KOPT-K1 (cell line): ENCODE data around the gene STXBP6.
"Not testable (repeated sequence)": the region's sequence is repeated elsewhere in the genome, so short reads cannot be mapped to it uniquely, and the experiment has no call there.

Experiments
- H3K27ac ChIP-seq: fragments of 200-600 bp; sonication (generic); 2 replicates; pipeline ENCODE4 v1.5.1; 2016; ENCODE audit warnings: antibody characterized with exemption, mild to moderate bottlenecking, low read depth, low read length; ENCODE audit not compliant: poor library complexity, severe bottlenecking
- H3K36me3 ChIP-seq: fragments of 200-600 bp; sonication (generic); 2 replicates; pipeline ENCODE4 v1.5.1; 2017; ENCODE audit warnings: antibody characterized with exemption, mild to moderate bottlenecking, low read length, moderate library complexity; ENCODE audit not compliant: insufficient read depth
- H3K9me3 ChIP-seq: fragments of 200-600 bp; sonication (generic); 2 replicates; pipeline ENCODE4 v1.5.1; 2017; ENCODE audit warnings: antibody characterized with exemption, low read length, mild to moderate bottlenecking; ENCODE audit not compliant: insufficient read depth, poor library complexity, severe bottlenecking

STXBP6 gene

DNA sequence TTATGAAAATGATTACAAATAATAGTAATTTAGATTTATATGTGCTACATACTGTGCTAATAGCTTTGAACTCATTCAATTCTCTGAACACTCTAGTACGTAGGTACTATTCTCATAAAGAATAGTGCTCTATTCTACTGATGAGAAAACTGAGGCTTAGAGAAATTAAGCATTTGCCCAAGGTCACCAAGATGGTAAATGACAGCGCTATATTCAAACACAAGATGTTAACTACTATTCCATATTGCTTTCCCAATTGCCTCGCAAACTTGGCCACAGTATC, 233.1 kb downstream of the STXBP6 start:
- no peaks in the 10 kb centered on the region for H3K36me3 ChIP-seq
- no peak overlapping the region for H3K27ac ChIP-seq
- no peaks in the 10 kb centered on the region for H3K9me3 ChIP-seq

DNA sequence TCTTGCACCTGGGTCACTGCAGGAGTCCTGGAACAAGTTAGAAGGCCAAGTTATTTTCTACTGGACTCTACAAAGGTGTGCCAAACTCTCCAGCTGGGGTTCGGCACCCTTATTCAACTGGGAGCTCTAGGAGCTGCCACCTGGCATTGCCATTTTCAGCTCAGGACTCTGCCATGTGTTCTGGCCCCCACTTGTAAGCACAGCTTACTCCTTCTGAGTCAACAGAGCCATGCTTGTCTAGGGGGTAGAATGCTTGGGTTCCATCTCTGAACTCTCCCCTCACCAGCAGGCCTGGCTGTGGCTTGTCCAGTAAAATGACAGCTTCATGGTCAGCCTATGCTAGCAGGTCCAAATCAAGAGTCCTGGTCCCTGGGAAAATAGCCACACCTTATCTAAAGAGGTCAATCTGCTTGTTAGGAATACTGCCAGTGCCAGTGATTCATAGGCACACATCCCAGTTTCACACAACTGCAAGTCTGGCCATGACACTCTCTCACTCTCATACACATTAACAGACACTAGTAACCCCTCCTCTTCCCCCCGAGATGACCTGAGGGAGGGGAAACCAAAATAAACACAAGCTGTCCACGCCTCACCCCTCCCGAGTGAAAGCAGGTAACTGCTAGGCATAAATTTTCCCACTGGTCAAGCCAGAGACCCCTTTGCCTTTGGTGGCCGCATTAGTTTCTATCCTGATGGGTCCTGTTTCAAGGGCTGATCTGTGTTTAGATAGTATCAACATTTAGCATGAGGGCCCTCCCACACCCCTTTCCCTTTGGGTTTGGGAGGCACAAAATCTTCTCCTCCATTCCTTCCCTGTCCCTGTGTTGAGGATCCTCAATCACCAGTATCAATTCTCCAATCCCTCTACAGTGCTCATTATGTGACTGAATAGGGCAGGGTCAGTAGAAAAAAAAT, 233.7 kb downstream of the STXBP6 start:
- no peaks in the 10 kb centered on the region for H3K36me3 ChIP-seq
- H3K27ac ChIP-seq = no peak overlapping the region
- no peaks in the 10 kb centered on the region for H3K9me3 ChIP-seq

DNA sequence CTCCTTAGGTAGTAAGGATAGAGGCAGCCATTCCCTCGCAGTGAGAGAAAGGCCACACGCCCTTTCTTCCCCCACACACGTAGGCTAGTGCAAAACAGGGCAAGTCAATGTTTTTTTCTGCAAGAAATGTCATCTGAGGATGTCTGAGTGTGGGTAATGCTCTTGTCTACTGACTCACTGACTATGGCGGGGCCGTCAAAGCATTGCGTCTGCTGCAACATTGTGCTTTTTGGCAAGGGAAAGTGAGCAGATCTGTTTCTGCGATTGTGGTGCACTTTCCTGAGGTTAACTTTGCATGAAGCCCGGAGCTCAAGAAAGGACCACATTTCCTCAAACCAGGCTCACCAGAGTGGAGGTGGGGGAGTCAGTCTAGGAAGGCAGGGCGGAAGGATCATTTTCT, 234.4 kb downstream of the STXBP6 start:
- no peaks in the 10 kb centered on the region for H3K9me3 ChIP-seq
- H3K36me3 ChIP-seq = no peaks in the 10 kb centered on the region
- H3K27ac ChIP-seq = no peak overlapping the region

DNA sequence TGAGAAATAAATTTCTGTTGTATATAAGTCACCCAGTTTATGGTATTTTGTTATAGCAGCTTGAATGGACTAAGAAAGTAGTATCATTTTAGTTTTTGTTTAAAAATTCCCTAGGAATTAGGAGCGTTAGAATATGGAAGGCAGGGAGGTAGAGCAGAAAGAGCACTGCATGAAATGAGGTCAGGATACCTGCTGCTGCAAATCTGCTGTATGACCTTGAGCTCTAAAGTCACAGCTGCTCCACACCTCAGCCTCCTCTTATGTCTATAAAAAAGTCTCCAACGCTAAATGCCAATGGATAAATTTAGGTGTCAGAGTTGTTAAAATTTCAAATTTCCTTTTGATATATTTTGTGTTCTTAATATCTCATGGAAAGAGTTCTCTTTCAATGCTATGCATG, 235.0 kb downstream of the STXBP6 start:
- Histone ChIP-seq H3K9me3 (no peaks in the 10 kb centered on the region), H3K27ac (no peak overlapping the region), H3K36me3 (no peaks in the 10 kb centered on the region)

- Histone ChIP-seq H3K27ac (no peak overlapping the region), H3K36me3 (no peaks in the 10 kb centered on the region), H3K9me3 (no peaks in the 10 kb centered on the region)
These were observed 235.6 kb downstream of the STXBP6 start for GRCh38 chr14:24814346-24814745.

DNA sequence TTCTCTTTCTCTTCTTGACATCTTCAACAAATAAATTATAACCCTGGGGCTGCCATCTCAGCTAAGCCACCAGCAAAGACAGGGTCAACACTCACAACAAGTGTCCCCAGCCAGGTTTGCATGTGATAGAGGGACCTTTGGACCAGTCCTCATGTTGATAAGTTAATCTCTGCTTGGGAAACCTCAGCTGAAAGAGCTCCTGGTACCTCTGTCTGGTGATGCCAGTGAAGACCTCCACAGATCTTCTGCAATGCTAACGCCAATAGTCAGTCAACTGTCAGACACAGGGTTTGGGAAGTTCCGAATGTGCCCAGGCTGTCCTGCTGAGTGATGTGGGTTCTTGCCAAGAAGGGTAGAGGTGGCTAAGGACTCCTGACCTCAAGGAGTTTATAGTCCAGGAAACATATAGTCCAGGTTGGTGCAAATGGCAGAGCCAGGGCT, 236.1 kb downstream of the STXBP6 start:
- no peaks in the 10 kb centered on the region for H3K9me3 ChIP-seq
- no peaks in the 10 kb centered on the region for H3K36me3 ChIP-seq
- no peak overlapping the region for H3K27ac ChIP-seq

GRCh38 chr14:24813089-24813815, 236.7 kb downstream of the STXBP6 start:
- no peak overlapping the region for H3K27ac ChIP-seq
- H3K36me3 ChIP-seq = no peaks in the 10 kb centered on the region
- H3K9me3 ChIP-seq = no peaks in the 10 kb centered on the region

DNA sequence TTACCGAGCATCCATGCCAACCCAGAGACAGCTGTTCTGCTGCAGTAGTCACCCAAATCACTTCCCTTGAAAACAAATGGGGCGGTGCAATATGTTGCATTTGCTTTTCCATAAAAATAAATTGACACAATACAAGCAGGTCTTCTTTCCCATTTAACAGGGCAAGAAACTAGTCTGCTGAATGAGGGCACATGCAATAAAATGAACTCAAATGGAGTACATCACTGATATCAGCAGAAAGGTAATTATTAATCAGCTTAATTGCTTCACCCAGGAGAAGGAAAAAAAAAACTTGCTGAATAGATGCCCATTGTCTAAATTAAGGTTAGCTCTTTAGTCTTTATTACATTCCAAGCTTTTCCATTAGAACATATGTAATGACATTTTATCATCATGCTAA, 240.8 kb downstream of the STXBP6 start:
- no peaks in the 10 kb centered on the region for H3K36me3 ChIP-seq
- no peaks in the 10 kb centered on the region for H3K9me3 ChIP-seq
- H3K27ac ChIP-seq = no peak overlapping the region

DNA sequence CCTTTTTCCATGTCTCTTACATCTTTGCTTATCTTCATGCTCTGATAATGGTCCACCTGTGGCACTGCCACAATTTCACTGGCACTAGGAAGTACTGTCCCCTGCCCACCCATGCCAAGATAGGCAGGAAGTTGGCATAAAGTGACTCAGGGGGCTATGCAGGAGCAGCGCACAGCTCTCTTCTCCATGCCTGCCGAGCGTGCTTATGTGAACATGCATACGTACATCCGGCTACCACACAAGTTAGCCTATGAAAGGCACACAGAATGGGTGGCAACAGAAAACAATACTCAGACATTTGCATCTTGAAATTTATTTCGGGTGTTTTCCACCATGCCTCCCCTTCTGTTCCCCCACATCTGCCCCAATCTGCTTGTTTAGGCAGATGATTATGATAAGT, 241.5 kb downstream of the STXBP6 start:
- H3K36me3 ChIP-seq = no peaks in the 10 kb centered on the region
- H3K9me3 ChIP-seq = no peaks in the 10 kb centered on the region
- no peak overlapping the region for H3K27ac ChIP-seq

DNA sequence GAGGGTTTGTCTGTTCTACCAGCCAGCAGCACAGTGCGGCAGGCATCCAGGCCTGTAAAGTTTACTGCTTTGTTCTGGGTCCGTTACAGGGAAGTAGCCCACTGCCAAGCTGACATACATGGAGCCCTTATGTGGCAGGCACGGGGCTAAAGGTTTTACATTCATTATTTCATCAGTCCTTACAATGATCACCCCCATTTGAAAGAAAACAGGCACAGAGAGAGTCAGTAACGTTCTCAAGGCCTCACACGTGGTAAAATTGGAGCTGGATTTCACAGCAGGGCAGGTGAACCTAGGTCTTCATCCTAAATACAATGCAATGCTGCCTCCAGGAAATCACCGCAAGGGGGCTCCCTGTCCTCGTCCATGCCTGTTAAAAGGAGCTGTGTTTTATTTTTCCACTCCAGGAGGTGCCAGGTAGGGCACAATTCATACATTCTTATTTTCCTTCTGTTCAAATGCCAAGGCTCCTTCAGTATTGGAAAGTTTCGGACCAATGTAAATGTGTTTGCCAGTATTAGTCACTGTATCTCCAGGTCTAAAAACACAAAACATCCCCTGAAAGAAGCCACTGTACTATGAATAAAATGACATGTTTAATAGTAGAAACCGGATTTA, 243.8 kb downstream of the STXBP6 start:
- no peaks in the 10 kb centered on the region for H3K9me3 ChIP-seq
- no peak overlapping the region for H3K27ac ChIP-seq
- H3K36me3 ChIP-seq = no peaks in the 10 kb centered on the region

DNA sequence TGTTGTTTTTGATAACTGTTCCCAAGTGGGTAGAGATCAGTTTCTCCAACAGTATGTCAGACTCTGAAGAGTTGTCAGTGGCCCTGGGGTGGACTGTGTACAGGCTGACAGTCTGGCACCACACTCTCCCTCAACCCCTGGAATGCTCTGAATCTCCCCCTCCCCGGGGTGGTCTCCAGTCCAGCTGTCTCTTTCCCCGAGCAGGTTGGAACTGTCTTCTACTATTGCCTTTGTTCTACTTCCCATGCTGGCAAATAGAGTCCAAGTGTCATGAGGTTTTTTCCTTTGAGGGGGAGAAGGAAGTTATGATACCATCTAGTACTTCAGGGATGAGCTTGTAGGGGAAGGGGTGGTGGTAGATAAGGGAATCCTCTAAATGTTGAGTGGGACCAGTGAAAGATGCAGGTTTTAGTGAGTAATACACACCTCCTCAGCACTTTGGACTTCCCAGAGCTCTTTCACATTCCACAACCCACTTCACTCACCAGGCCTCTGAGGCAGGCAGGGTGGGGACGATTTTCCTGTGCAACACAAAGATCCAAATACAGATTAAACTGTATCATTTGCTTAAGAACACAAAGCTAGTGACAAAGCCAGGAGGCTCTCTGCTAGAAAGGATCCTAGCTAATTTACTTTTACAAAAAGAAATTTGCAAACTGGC, 245.3 kb downstream of the STXBP6 start:
- H3K9me3 ChIP-seq = no peaks in the 10 kb centered on the region
- no peak overlapping the region for H3K27ac ChIP-seq
- H3K36me3 ChIP-seq = no peaks in the 10 kb centered on the region

DNA sequence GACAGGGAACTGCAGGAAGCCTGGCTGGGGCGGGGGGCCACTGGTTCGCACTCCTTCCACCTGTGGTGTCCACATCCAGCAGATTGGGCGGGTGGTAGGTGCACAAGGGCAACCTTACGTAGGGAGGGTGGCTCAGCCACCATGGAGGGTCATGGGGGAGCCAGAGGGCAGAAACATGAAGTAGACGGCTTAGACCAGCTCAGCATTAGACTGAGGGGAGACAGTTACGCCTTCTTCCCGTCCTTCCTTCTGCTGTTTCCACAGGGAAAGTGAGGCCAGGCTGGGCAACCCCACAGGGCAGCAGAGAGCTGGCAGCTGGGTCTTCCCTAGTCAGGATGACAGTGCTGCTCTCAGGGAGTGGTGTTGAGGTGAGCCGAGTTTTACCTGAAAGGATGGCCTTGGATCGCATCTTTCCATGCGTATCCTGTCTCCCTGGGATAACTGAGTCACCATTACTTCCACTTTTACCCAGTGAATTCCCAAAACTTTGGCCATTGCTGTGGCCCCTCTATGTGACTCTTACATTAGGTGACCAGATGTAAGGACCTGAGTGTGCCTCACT, 245.9 kb downstream of the STXBP6 start:
- no peaks in the 10 kb centered on the region for H3K36me3 ChIP-seq
- H3K27ac ChIP-seq = no peak overlapping the region
- H3K9me3 ChIP-seq = no peaks in the 10 kb centered on the region

GRCh38 chr14:24803426-24803825, 246.5 kb downstream of the STXBP6 start:
- not testable (repeated sequence) for H3K27ac ChIP-seq, H3K36me3 ChIP-seq, H3K9me3 ChIP-seq

DNA sequence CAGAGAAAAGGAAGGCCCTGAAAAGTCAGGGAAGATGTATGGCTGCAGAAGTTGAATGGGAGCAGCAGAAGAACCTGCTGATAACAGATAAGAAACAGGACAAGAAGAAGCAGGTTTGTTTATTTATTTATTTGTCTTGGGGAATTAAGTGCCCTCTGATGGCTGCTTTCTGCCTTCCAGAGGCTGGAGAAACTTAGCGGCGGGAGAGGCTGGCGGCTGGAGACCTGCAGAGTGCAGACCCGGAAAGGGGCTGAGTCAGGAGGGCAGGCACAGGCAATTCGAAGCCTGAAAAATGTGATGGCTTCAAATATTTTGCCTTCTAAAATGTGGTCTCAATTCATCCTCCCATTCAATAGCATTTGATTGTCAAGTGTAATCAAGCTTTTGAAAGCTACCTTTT, 247.7 kb downstream of the STXBP6 start:
- H3K9me3 ChIP-seq = no peaks in the 10 kb centered on the region
- no peak overlapping the region for H3K27ac ChIP-seq
- H3K36me3 ChIP-seq = no peaks in the 10 kb centered on the region

- no peaks in the 10 kb centered on the region for H3K36me3 ChIP-seq
- H3K27ac ChIP-seq = no peak overlapping the region
These were observed 248.9 kb downstream of the STXBP6 start for GRCh38 chr14:24801024-24801423.

More at GRCh38 chr14:24801024-24801423, 248.9 kb downstream of the STXBP6 start:
- no peaks in the 10 kb centered on the region for H3K9me3 ChIP-seq
